SK-N-SH (cell line): Measurements from ENCODE around the gene DBX1. TPM values are rescaled to one million over a fixed set of nuclear protein-coding genes. Genes with fewer than 3 reads are reported as not detected.
"Not testable (repeated sequence)": the region's sequence is repeated elsewhere in the genome, so short reads cannot be mapped to it uniquely, and the experiment has no call there.

Source experiments
- CTCF ChIA-PET: fragments of 300-600, 350-600 bp; formaldehyde crosslinking; extraction: SDS; loops from one replicate; lab custom pipeline; 2021; lab: Yijun Ruan, JAX
- POLR2A ChIA-PET: fragments of 350-600 bp; sonication (Branson Sonifier 250); formaldehyde crosslinking; extraction: SDS; loops from one replicate; lab custom pipeline; 2020; ENCODE audit warnings: antibody characterized with exemption, inconsistent platforms; lab: Yijun Ruan, JAX
- DNase-seq: peaks from one replicate; pipeline ENCODE4 v3.0.0; 2012
- H2AFZ ChIP-seq: fragments of 200-600 bp; sonication (generic); 2 replicates; pipeline ENCODE4 v1.8.1; 2016; ENCODE audit warnings: antibody characterized with exemption, mild to moderate bottlenecking, low read depth
- H3F3A ChIP-seq: fragments of 200-600 bp; sonication (generic); replicated peaks from 2 replicates; pipeline ENCODE3; 2016; ENCODE audit warnings: antibody characterized with exemption, mild to moderate bottlenecking; ENCODE audit not compliant: insufficient read depth
- H3K27ac ChIP-seq, 2 experiments: fragments of 200-500 bp in 1 of 2; fragments of 200-600 bp in 1 of 2; sonication (Bioruptor generic) in 1 of 2; sonication (generic), shearing (Covaris generic) in 1 of 2; 2 replicates each; pipeline versions ENCODE4 v1.5.1 to v1.6.1; 2014 to 2016; ENCODE audit warnings: low read depth in 2 of 2, inconsistent platforms in 1 of 2, low read length in 1 of 2, mild to moderate bottlenecking in 1 of 2, mixed read lengths in 1 of 2
- H3K27me3 ChIP-seq: fragments of 200-600 bp; sonication (generic), shearing (Covaris generic); 2 replicates; pipeline ENCODE4 v1.6.1; 2016; ENCODE audit warnings: mixed run types; ENCODE audit not compliant: insufficient read depth
- H3K36me3 ChIP-seq, 2 experiments: fragments of 200-500 bp in 1 of 2; fragments of 200-600 bp in 1 of 2; sonication (Bioruptor generic) in 1 of 2; sonication (generic) in 1 of 2; replicated peaks in 1 of 2; 2 replicates each; pipeline versions ENCODE3 to v1.5.1; 2014 to 2016; ENCODE audit warnings: low read length in 1 of 2, mild to moderate bottlenecking in 1 of 2; ENCODE audit not compliant: insufficient read depth in 2 of 2, control insufficient read depth in 1 of 2
- H3K4me1 ChIP-seq, 2 experiments: fragments of 200-500 bp in 1 of 2; fragments of 200-600 bp in 1 of 2; sonication (Bioruptor generic) in 1 of 2; sonication (generic), shearing (Covaris generic) in 1 of 2; 2 replicates each; pipeline versions ENCODE4 v1.5.1 to v1.6.1; 2014 to 2016; ENCODE audit warnings: low read depth in 1 of 2, low read length in 1 of 2, mixed run types in 1 of 2; ENCODE audit not compliant: insufficient read depth in 2 of 2, control insufficient read depth in 1 of 2
- H3K4me2 ChIP-seq: fragments of 200-600 bp; sonication (generic), shearing (Covaris generic); 2 replicates; pipeline ENCODE4 v1.6.1; 2017; ENCODE audit warnings: mixed run types
- H3K4me3 ChIP-seq, 2 experiments: fragments of 200-500 bp in 1 of 2; fragments of 200-600 bp in 1 of 2; sonication (Bioruptor generic) in 1 of 2; sonication (generic), shearing (Covaris generic) in 1 of 2; 2 replicates each; pipeline versions ENCODE4 v1.5.1 to v1.8.1; 2014 to 2016; ENCODE audit warnings: low read depth in 2 of 2, inconsistent platforms in 1 of 2, low read length in 1 of 2, mild to moderate bottlenecking in 1 of 2, mixed read lengths in 1 of 2, moderate library complexity in 1 of 2
- H3K79me2 ChIP-seq: fragments of 200-600 bp; sonication (generic); 2 replicates; pipeline ENCODE4 v1.8.1; 2017; ENCODE audit warnings: mild to moderate bottlenecking; ENCODE audit not compliant: insufficient read depth
- H3K9ac ChIP-seq: fragments of 200-600 bp; sonication (generic); 2 replicates; pipeline ENCODE4 v1.6.1; 2017; ENCODE audit warnings: mixed run types
- H3K9me2 ChIP-seq: fragments of 200-600 bp; sonication (generic); 2 replicates; pipeline ENCODE4 v1.6.1; 2017; ENCODE audit warnings: mixed run types
- H3K9me3 ChIP-seq: fragments of 200-600 bp; sonication (generic); 2 replicates; pipeline ENCODE4 v1.6.1; 2017; ENCODE audit warnings: mixed run types, mild to moderate bottlenecking, moderate library complexity
- H4K20me1 ChIP-seq: fragments of 200-600 bp; sonication (generic); 2 replicates; pipeline ENCODE4 v1.6.1; 2017; ENCODE audit warnings: mild to moderate bottlenecking, mixed run types; ENCODE audit not compliant: insufficient read depth
- CHD2 ChIP-seq: fragments of 150-350 bp; IDR thresholded peaks from 2 replicates; pipeline ENCODE4 v1.6.1; 2018; ENCODE audit warnings: low read length; ENCODE audit not compliant: partially characterized antibody
- EZH2phosphoT487 ChIP-seq: fragments of 200-600 bp; sonication (generic); IDR thresholded peaks from 2 replicates; pipeline ENCODE4 v1.6.1; 2017; ENCODE audit warnings: low read depth, mixed run types, mild to moderate bottlenecking, antibody characterized with exemption, moderate library complexity, borderline replicate concordance
- FOSL2 ChIP-seq: IDR thresholded peaks from 2 replicates; pipeline ENCODE4 v1.4.0; 2012; ENCODE audit warnings: low read depth, mild to moderate bottlenecking, moderate library complexity, borderline replicate concordance
- GATA2 ChIP-seq: sonication (generic); formaldehyde crosslinking; IDR thresholded peaks from 2 replicates; pipeline ENCODE4 v1.5.0; 2020; ENCODE audit warnings: mild to moderate bottlenecking, missing genetic modification reagents
- MXI1 ChIP-seq: IDR thresholded peaks from 2 replicates; pipeline ENCODE4 v1.6.1; 2012; ENCODE audit warnings: mild to moderate bottlenecking, low read depth, low read length, improper control_type of control experiment
- NFIC ChIP-seq: IDR thresholded peaks from 2 replicates; pipeline ENCODE4 v1.4.0; 2012; ENCODE audit warnings: borderline replicate concordance
- NRF1 ChIP-seq: IDR thresholded peaks from 2 replicates; pipeline ENCODE4 v1.6.1; 2012; ENCODE audit warnings: low read depth, mild to moderate bottlenecking, low read length
- PBX3 ChIP-seq: IDR thresholded peaks from 2 replicates; pipeline ENCODE4; 2012
- POLR2AphosphoS5 ChIP-seq: IDR thresholded peaks from 2 replicates; pipeline ENCODE4 v1.6.1; 2012; ENCODE audit warnings: low read depth, low read length
- REST ChIP-seq: IDR thresholded peaks from 2 replicates; pipeline ENCODE4 v1.6.1; 2012; ENCODE audit warnings: mild to moderate bottlenecking, low read depth, low read length, moderate library complexity
- RFX5 ChIP-seq: IDR thresholded peaks from 2 replicates; pipeline ENCODE4 v1.6.1; 2012; ENCODE audit warnings: mild to moderate bottlenecking, improper control_type of control experiment, low read length
- SIN3A ChIP-seq: IDR thresholded peaks from 2 replicates; pipeline ENCODE4 v1.6.1; 2012; ENCODE audit warnings: low read depth, mild to moderate bottlenecking, low read length, moderate library complexity, borderline replicate concordance
- TAF1 ChIP-seq: IDR thresholded peaks from 2 replicates; pipeline ENCODE4 v1.6.1; 2012; ENCODE audit warnings: low read depth, mild to moderate bottlenecking, low read length, moderate library complexity, borderline replicate concordance
- TCF12 ChIP-seq: IDR thresholded peaks from 2 replicates; pipeline ENCODE4 v1.4.0; 2012
- TEAD4 ChIP-seq: IDR thresholded peaks from 2 replicates; pipeline ENCODE4 v1.4.0; 2012; ENCODE audit warnings: mild to moderate bottlenecking, borderline replicate concordance; ENCODE audit not compliant: insufficient read depth
- YY1 ChIP-seq: IDR thresholded peaks from 2 replicates; pipeline ENCODE4 v1.4.0; 2012; ENCODE audit warnings: low read depth, mild to moderate bottlenecking
- WGBS: methylation state at CpG from one replicate; pipeline ENCODE4 v1.1.6; 2017; ENCODE audit warnings: low lambda C conversion rate; 5-methylcytosine and 5-hydroxymethylcytosine counted together
- polyA plus RNA-seq, 3 experiments: library from polyadenylated mRNA; depleted of rRNA; stranded (reverse); fragments of >200 nt; gene quantifications; 2 replicates each; pipeline ENCODE4 v1.2.3, GENCODE V29; 2012
- TF ChIP-seq, protein P1 (sequence below): fragments of 200-600 bp; sonication (generic); IDR thresholded peaks from 2 replicates; pipeline ENCODE4 v1.6.1; 2017; ENCODE audit warnings: antibody characterized with exemption, mild to moderate bottlenecking, moderate library complexity
- TF ChIP-seq, protein P2 (sequence below): IDR thresholded peaks from 2 replicates; pipeline ENCODE4 v1.4.0; 2012; ENCODE audit warnings: low read depth
- TF ChIP-seq, protein P3 (sequence below): IDR thresholded peaks from 2 replicates; pipeline ENCODE4 v1.4.0; 2012; ENCODE audit warnings: low read depth, borderline replicate concordance

Gene DBX1
- polyA plus RNA-seq, 1 of the 3 experiments (the other 2 are of a cell fraction) = not detected

- TF ChIP-seq FOSL2 (no peak), EZH2phosphoT487 (no peak), POLR2AphosphoS5 (no peak), TCF12 (no peak), GATA2 (no peak), CHD2 (no peak)
- TF ChIP-seq, all 33 proteins: peak for 0
Measured at GRCh38 chr11:20201231-20201630, 41.0 kb upstream of the DBX1 start (continued).

DNA sequence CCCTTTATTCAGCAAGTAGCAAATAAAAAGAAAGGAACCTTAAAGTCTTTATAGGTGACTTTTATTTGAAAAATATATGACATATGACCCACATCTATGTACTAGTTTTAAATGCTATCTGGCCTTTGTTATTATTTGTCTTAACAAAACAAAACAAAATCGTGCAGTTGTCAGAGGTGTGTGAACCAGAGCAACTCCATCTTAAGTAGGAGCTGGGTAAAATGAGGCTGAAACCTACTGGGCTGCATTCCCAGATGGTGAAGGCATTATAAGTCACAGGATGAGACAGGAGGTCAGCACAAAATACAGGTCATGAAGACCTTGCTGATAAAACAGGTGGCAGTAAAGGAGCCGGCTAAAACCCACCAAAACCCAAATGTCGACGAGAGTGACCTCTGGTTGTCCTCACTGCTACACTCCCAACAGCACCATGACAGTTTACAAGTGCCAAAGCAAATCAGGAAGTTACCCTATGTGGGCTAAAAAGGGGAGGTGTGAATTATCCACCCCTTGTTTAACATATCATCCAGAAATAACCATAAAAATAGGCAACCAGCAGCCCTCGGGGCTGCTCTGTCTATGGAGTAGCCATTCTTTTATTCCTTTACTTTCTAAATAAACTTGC is 40.2 kb upstream of the DBX1 start:
- CTCF ChIA-PET = interaction anchor here (0.9 to 1.0 kb wide), 2 partner anchors 9 to 14 kb away, joined by 3 to 4 read pairs; no protein-coding TSS in a partner anchor
- H2AFZ ChIP-seq, H3K27me3 ChIP-seq, H3K4me3 ChIP-seq, H3K9ac ChIP-seq, DNase-seq, H3K36me3 ChIP-seq, H3K27ac ChIP-seq, H3K4me1 ChIP-seq, H3F3A ChIP-seq, H4K20me1 ChIP-seq, H3K4me2 ChIP-seq, H3K9me3 ChIP-seq, POLR2A ChIA-PET, H3K9me2 ChIP-seq, H3K79me2 ChIP-seq: not testable (repeated sequence)
- WGBS = 55% methylated on average over 5 of the region's 5 CpGs

DNA sequence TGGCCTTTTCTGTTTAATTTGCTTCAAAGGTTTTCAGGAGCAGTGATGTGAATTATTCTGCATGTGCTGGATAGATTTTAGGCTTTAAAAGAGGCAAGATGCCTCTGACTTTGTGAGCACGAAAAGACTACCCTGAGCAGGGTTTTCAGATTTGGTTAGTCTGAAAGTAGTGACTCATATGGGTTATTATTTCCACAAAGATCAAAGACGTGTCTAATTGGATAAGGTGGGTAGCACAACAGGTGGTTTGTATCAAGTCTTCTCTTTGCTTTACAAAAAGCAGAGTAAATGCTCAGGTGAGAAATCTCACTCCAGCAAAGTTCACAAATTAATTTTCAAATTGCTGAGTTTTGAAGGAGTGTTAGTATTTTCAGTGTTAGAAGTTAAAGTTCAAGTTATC is 37.6 kb upstream of the DBX1 start:
- H3K4me2 ChIP-seq = no peak overlapping the region
- H3K27ac ChIP-seq = no peak overlapping the region
- no peaks in the 10 kb centered on the region for H4K20me1 ChIP-seq
- no peak overlapping the region for H3K9ac ChIP-seq
- H3K9me3 ChIP-seq = no peaks in the 10 kb centered on the region
- H3K79me2 ChIP-seq = no peaks in the 10 kb centered on the region
- no peak overlapping the region for H3K4me3 ChIP-seq
- H3K36me3 ChIP-seq = no peaks in the 10 kb centered on the region
- H3K4me1 ChIP-seq = peaks cover 0 to 2% of the 10 kb centered on the region in 2 experiments; a peak in 1 of 4 replicates
- 33% methylated on average over 2 of the region's 2 CpGs for WGBS
- ChIA-PET CTCF (no interaction called here), POLR2A (no interaction called here)
- DNase-seq = no peak
- H2AFZ ChIP-seq = no peak overlapping the region
- no peaks in the 10 kb centered on the region for H3K9me2 ChIP-seq
- H3K27me3 ChIP-seq = peaks cover 3% of the 10 kb centered on the region; the same call in 1 of the 2 replicates
- no peaks in the 10 kb centered on the region for H3F3A ChIP-seq
- TF ChIP-seq CHD2 (no peak), YY1 (no peak), SIN3A (no peak), NRF1 (no peak), REST (no peak), TAF1 (no peak), TEAD4 (no peak), RFX5 (no peak), MXI1 (no peak), NFIC (no peak), PBX3 (no peak)
- TF ChIP-seq, protein P1, sequence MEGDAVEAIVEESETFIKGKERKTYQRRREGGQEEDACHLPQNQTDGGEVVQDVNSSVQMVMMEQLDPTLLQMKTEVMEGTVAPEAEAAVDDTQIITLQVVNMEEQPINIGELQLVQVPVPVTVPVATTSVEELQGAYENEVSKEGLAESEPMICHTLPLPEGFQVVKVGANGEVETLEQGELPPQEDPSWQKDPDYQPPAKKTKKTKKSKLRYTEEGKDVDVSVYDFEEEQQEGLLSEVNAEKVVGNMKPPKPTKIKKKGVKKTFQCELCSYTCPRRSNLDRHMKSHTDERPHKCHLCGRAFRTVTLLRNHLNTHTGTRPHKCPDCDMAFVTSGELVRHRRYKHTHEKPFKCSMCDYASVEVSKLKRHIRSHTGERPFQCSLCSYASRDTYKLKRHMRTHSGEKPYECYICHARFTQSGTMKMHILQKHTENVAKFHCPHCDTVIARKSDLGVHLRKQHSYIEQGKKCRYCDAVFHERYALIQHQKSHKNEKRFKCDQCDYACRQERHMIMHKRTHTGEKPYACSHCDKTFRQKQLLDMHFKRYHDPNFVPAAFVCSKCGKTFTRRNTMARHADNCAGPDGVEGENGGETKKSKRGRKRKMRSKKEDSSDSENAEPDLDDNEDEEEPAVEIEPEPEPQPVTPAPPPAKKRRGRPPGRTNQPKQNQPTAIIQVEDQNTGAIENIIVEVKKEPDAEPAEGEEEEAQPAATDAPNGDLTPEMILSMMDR = no peak
- TF ChIP-seq, protein P2, sequence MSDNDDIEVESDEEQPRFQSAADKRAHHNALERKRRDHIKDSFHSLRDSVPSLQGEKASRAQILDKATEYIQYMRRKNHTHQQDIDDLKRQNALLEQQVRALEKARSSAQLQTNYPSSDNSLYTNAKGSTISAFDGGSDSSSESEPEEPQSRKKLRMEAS = no peak
- TF ChIP-seq, protein P3, sequence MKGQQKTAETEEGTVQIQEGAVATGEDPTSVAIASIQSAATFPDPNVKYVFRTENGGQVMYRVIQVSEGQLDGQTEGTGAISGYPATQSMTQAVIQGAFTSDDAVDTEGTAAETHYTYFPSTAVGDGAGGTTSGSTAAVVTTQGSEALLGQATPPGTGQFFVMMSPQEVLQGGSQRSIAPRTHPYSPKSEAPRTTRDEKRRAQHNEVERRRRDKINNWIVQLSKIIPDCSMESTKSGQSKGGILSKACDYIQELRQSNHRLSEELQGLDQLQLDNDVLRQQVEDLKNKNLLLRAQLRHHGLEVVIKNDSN = no peak
